ENCODE measurements around the gene CETP. TPM values are rescaled to one million over a fixed set of nuclear protein-coding genes. Genes with fewer than 3 reads are reported as not detected.

The CETP gene
- total RNA-seq, 4 donors from 2014 or later = not detected

GRCh38 chr16:57022445-57022844 is 60.7 kb downstream of the CETP start:
- no peak for TF ChIP-seq POLR2A (IDR thresholded peaks at IDR 0.05)
- TF ChIP-seq CTCF (IDR thresholded peaks at IDR 0.05 in 4 of 5, conservative IDR thresholded peaks at IDR 0.05 in 1 of 5) = no peak
- intact Hi-C loops (cut with DNase I; ENCODE audit: low total_unique reads) (no loop called here), in situ Hi-C loops (cut with MboI; ENCODE audit: low sequenced_read_pairs in 4 of 4) (no loop called here)
- Histone ChIP-seq H3K4me1 (no peaks in the 10 kb centered on the region), H3K27me3 (no peaks in the 10 kb centered on the region), H3K9me3 (no peaks in the 10 kb centered on the region), H3K36me3 (peaks cover 0 to 3% of the 10 kb centered on the region in 2 donors), H3K27ac (no peak overlapping the region), H3K4me3 (no peak overlapping the region)
- ATAC-seq (no peak), DNase-seq (no peak)

GRCh38 chr16:57023541-57024249 is 61.9 kb downstream of the CETP start:
- peaks cover 0 to 3% of the 10 kb centered on the region in 2 donors for H3K36me3 ChIP-seq
- no peak for ATAC-seq

GRCh38 chr16:57024894-57025680 is 63.3 kb downstream of the CETP start:
- intact Hi-C loops (cut with DNase I; ENCODE audit: low total_unique reads) = no loop called here
- no peak for ATAC-seq
- Histone ChIP-seq H3K4me1 (no peaks in the 10 kb centered on the region), H3K4me3 (no peak overlapping the region), H3K9me3 (no peaks in the 10 kb centered on the region), H3K27ac (no peak overlapping the region), H3K27me3 (no peaks in the 10 kb centered on the region), H3K36me3 (peaks cover 0 to 3% of the 10 kb centered on the region in 2 donors)
- no peak for TF ChIP-seq CTCF (IDR thresholded peaks at IDR 0.05 in 4 of 5, conservative IDR thresholded peaks at IDR 0.05 in 1 of 5)
- TF ChIP-seq POLR2A (IDR thresholded peaks at IDR 0.05) = no peak
- in situ Hi-C loops (cut with MboI; ENCODE audit: low sequenced_read_pairs in 4 of 4) = no loop called here
- no peak for DNase-seq

More at GRCh38 chr16:57023541-57024249, 61.9 kb downstream of the CETP start:
- intact Hi-C loops (cut with DNase I; ENCODE audit: low total_unique reads) (no loop called here), in situ Hi-C loops (cut with MboI; ENCODE audit: low sequenced_read_pairs in 4 of 4) (no loop called here)
- H3K9me3 ChIP-seq = no peaks in the 10 kb centered on the region
- no peaks in the 10 kb centered on the region for H3K27me3 ChIP-seq
- H3K4me1 ChIP-seq = no peaks in the 10 kb centered on the region
- TF ChIP-seq POLR2A (IDR thresholded peaks at IDR 0.05) (no peak), CTCF (IDR thresholded peaks at IDR 0.05 in 4 of 5, conservative IDR thresholded peaks at IDR 0.05 in 1 of 5) (no peak)
- no peak overlapping the region for H3K27ac ChIP-seq
- DNase-seq = no peak
- H3K4me3 ChIP-seq = no peak overlapping the region

- ATAC-seq (no peak), DNase-seq (no peak)
- no peak overlapping the region for H3K27ac ChIP-seq
- H3K36me3 ChIP-seq = no peaks in the 10 kb centered on the region
- no peaks in the 10 kb centered on the region for H3K9me3 ChIP-seq
- H3K4me3 ChIP-seq = no peak overlapping the region
- no peak for TF ChIP-seq CTCF (IDR thresholded peaks at IDR 0.05 in 4 of 5, conservative IDR thresholded peaks at IDR 0.05 in 1 of 5)
- no peak for TF ChIP-seq POLR2A (IDR thresholded peaks at IDR 0.05)
- in situ Hi-C loops (cut with MboI; ENCODE audit: low sequenced_read_pairs in 4 of 4) = no loop called here
- no peaks in the 10 kb centered on the region for H3K27me3 ChIP-seq
- intact Hi-C loops (cut with DNase I; ENCODE audit: low total_unique reads) = no loop called here
- no peaks in the 10 kb centered on the region for H3K4me1 ChIP-seq
These were observed 64.4 kb downstream of the CETP start for GRCh38 chr16:57025941-57026777.
